ENCODE results near the gene SEC63. TPM values are rescaled to one million over a fixed set of nuclear protein-coding genes. Genes with fewer than 3 reads are reported as not detected.

Gene SEC63
- total RNA-seq, 2 experiments from 2014 or later: 80.3 to 86.7 TPM

DNA sequence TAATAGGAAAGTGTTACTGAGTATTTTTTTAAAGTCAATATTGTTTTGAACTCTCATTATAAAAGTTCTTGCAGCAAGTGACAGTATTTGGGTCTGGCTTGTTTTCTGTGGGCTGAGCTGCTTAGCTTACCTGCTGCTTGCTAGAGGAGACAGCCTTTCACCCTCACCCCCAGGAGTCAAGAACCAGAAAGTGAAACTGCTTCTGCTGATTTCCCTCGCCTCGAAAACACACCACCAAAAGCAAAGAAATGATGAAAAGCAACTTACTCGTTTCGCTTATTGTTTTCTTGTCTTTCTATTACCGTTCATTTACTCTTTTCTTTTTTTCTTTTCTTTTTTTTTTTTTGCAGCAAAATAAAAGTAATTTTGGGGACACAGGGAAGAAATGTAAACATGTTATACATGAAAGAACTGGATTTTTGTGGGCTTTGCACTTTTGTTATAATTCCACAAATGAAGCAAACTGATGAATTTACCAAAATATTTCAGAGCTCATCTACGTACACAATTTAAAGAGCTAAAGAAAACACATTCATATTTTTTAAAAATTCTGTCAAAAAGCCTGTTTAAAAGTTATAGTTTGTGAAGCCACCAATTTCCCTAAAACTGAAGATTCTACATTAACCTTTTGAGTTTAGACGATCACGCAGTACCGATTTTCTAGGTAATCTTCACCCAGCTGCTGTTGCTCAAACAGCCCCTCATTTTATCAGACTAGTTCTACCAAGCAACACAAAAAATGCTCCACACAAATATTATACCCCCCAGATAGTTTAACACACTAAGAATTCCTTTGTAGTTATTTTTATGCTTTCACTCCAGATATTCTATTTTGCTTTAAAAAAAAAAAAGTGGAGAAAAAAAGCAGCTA lies 135.6 kb downstream of the SEC63 start:
- H3K36me3 Mint-ChIP-seq (ENCODE audit: low read depth): peaks cover 55% of the 10 kb centered on the region
- TF ChIP-seq, protein P1, sequence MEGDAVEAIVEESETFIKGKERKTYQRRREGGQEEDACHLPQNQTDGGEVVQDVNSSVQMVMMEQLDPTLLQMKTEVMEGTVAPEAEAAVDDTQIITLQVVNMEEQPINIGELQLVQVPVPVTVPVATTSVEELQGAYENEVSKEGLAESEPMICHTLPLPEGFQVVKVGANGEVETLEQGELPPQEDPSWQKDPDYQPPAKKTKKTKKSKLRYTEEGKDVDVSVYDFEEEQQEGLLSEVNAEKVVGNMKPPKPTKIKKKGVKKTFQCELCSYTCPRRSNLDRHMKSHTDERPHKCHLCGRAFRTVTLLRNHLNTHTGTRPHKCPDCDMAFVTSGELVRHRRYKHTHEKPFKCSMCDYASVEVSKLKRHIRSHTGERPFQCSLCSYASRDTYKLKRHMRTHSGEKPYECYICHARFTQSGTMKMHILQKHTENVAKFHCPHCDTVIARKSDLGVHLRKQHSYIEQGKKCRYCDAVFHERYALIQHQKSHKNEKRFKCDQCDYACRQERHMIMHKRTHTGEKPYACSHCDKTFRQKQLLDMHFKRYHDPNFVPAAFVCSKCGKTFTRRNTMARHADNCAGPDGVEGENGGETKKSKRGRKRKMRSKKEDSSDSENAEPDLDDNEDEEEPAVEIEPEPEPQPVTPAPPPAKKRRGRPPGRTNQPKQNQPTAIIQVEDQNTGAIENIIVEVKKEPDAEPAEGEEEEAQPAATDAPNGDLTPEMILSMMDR (IDR thresholded peaks at IDR 0.05): no peak

DNA sequence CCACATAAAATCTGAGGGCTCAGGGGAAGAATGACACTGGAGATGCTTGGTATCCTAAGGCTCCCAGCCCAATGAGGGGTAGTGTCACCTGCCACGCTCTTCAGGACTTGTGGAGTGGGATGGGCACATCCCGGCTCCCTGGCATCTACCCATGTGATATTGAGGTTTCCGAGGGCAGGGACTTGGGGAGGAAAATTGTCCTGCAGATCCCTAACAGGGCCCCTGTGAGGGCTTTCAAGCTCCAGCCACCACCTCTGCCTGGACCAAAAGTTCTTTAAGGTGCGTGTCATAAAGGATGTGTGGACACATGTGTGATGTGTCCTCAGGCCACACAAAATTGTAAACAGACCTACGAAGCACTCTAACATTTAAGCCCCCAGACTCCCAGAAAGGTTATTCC lies 136.4 kb downstream of the SEC63 start:
- H3K4me1 Mint-ChIP-seq (ENCODE audit: low read depth): peaks cover 80% of the 10 kb centered on the region
- Histone ChIP-seq H3K27ac (ENCODE audit: low read depth in 1 of 2, low read length in 2 of 2) (peak overlapping the region; percentile 87 to 88), H3K27me3 (ENCODE audit: control insufficient read depth in 1 of 2, insufficient read depth in 2 of 2, low read length in 2 of 2) (no peaks in the 10 kb centered on the region), H3K4me1 (ENCODE audit: insufficient read depth, low read length) (peaks cover 59% of the 10 kb centered on the region), H3K4me3 (ENCODE audit: low read length) (peak overlapping the region; percentile 74), H3K36me3 (ENCODE audit: insufficient read depth, low read length) (peaks cover 8% of the 10 kb centered on the region), H3K9me3 (ENCODE audit: control insufficient read depth in 1 of 2, insufficient read depth in 1 of 2, low read length in 2 of 2) (no peaks in the 10 kb centered on the region)
- no peaks in the 10 kb centered on the region for H3K9me3 Mint-ChIP-seq
- ChIA-PET CTCF (interaction anchor here (1.2 to 1.6 kb wide), 3 partner anchors 25 to 95 kb away, joined by 3 read pairs; no protein-coding TSS in a partner anchor), POLR2A (interaction anchor here (0.9 to 9.6 kb wide), 16 partner anchors 12 to 136 kb away, joined by 3 to 259 read pairs (median 26); partner anchors contain the start of gene SEC63)
- TF ChIP-seq, protein P1 (IDR thresholded peaks at IDR 0.05): no peak
- peaks cover 56% of the 10 kb centered on the region for H3K36me3 Mint-ChIP-seq (ENCODE audit: low read depth)
- H3K4me3 Mint-ChIP-seq: peak overlapping the region; percentile 96
- DNase-seq (peak in 2 of 14 experiments; percentile 15 to 24), ATAC-seq (ENCODE audit: poor library complexity) (no peak)
- intact Hi-C loops (cut with DNase I, micrococcal nuclease): loop anchor here (2.0 to 5.0 kb wide), 6 partner anchors 17 to 1299 kb away; partner anchors contain the start of gene SEC63 (in 1 of the 2)
- peak overlapping the region; percentile 96 for H3K27ac Mint-ChIP-seq
- no peaks in the 10 kb centered on the region for H3K27me3 Mint-ChIP-seq

More for the DNA sequence above, 135.6 kb downstream of the SEC63 start:
- Histone ChIP-seq H3K4me3 (ENCODE audit: low read length) (peak overlapping the region; percentile 74), H3K9me3 (ENCODE audit: control insufficient read depth in 1 of 2, insufficient read depth in 1 of 2, low read length in 2 of 2) (no peaks in the 10 kb centered on the region), H3K27ac (ENCODE audit: low read depth in 1 of 2, low read length in 2 of 2) (peak overlapping the region; percentile 87 to 88), H3K4me1 (ENCODE audit: insufficient read depth, low read length) (peaks cover 52% of the 10 kb centered on the region), H3K36me3 (ENCODE audit: insufficient read depth, low read length) (peaks cover 8% of the 10 kb centered on the region), H3K27me3 (ENCODE audit: control insufficient read depth in 1 of 2, insufficient read depth in 2 of 2, low read length in 2 of 2) (no peaks in the 10 kb centered on the region)
- peak overlapping the region; percentile 96 for H3K4me3 Mint-ChIP-seq
- peak overlapping the region; percentile 96 for H3K27ac Mint-ChIP-seq
- ATAC-seq (ENCODE audit: poor library complexity) (peak; percentile 18), DNase-seq (peak; percentile 26 to 87 (median 57))
- H3K27me3 Mint-ChIP-seq: no peaks in the 10 kb centered on the region
- CTCF ChIA-PET: interaction anchor here (0.8 to 2.9 kb wide), 5 partner anchors 26 to 118 kb away, joined by 3 to 19 read pairs (median 3); no protein-coding TSS in a partner anchor
- H3K4me1 Mint-ChIP-seq (ENCODE audit: low read depth): peaks cover 72% of the 10 kb centered on the region
- intact Hi-C loops (cut with DNase I, micrococcal nuclease): loop anchor here (1.0 to 5.0 kb wide), 5 partner anchors 26 to 1300 kb away; partner anchors contain the start of gene SEC63 (in 1 of the 2)
- POLR2A ChIA-PET: interaction anchor here (0.6 to 9.6 kb wide), 22 partner anchors 9 to 1560 kb away, joined by 3 to 259 read pairs (median 8); partner anchors contain the start of gene CD164
- no peaks in the 10 kb centered on the region for H3K9me3 Mint-ChIP-seq

Data from CD4-positive, alpha-beta T cell (primary cell).